MM.1S (cell line): Measurements from ENCODE around the gene C1QTNF9.

Source experiments
- CTCF ChIP-seq: fragments of 300-600 bp; sonication (generic); IDR thresholded peaks from 2 replicates; pipeline ENCODE4 v1.5.1; 2016; ENCODE audit warnings: antibody characterized with exemption, low read length, mixed read lengths
- EZH2 ChIP-seq: fragments of 300-600 bp; sonication (generic); optimal IDR thresholded peaks from 2 replicates; pipeline ENCODE3; 2017; ENCODE audit warnings: low read depth, mild to moderate bottlenecking, antibody characterized with exemption, low read length, mixed read lengths
- EZH2phosphoT487 ChIP-seq: fragments of 300-600 bp; sonication (generic); IDR thresholded peaks from 2 replicates; pipeline ENCODE4 v1.6.1; 2018; ENCODE audit warnings: antibody characterized with exemption, low read length

- TF ChIP-seq EZH2: no peak
- no peak for TF ChIP-seq CTCF
- no peak for TF ChIP-seq EZH2phosphoT487
Measured at GRCh38 chr13:24272452-24273161, 36.8 kb upstream of the C1QTNF9 start.
